Lower leg skin (tissue), 3 donors: ENCODE measurements around the gene GPR161.
A peak's percentile ranks its signal among the peaks of the same experiment; 100 is the strongest.

Experiments used
- POLR2A ChIP-seq, 2 donors: fragments of 450-650 bp; IDR thresholded peaks; one replicate each; pipeline ENCODE4 v1.6.1; 2016 to 2017; ENCODE audit warnings: antibody characterized with exemption in 2 of 2, mild to moderate bottlenecking in 1 of 2, moderate library complexity in 1 of 2
- TF ChIP-seq, protein P1 (sequence below), 3 donors: fragments of 450-650 bp; IDR thresholded peaks; one replicate each; pipeline ENCODE4 v1.5.1; 2016; ENCODE audit warnings: antibody characterized with exemption in 3 of 3, mild to moderate bottlenecking in 3 of 3, moderate library complexity in 2 of 3

DNA sequence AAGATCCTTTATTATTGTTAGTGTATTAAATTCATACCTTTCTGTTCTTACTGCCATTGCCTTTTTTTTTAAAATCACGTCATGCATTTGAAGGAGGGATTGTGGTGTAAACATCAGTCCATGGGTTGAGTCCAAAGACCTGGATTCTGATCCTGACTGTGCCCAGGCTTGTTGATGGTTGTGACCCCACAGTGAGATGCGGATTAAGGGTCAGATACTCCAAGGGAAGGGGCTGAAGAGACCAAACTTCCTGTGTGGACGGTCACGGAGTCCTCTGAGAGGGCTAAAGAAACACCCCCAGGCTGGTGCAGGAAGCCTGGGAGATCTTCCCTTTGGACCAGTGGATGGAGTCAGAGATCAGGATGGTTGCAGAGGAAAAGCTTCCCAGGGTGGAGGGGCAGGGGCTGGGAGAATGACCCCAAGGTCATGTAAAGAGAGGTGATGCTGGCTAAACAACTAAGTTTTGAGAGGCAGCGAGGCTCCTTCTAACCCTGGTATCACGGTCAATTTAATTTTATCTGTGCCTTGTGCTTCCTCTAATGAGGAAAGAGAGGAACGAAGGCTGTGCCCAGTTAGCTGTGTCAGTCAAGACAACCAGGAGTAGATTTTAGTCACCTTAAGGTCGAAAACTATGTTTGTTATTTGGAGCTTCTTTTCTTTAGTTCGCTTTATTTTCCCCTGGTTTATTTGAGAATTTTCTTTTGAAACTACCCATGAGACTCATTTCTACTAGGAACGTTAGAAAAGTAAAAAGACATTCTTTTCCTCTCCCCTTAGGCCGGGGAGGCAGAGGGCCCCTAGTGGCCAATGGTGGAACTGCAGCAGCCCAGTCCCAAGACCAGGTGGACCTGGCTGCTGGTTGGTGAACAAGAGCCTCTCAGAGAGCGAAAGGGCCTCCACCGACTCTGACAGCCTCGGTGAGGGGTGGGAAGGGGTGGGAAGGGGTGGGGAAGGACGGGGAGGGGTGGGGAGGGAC, 8.7 kb upstream of the GPR161 start:
- TF ChIP-seq, protein P1, sequence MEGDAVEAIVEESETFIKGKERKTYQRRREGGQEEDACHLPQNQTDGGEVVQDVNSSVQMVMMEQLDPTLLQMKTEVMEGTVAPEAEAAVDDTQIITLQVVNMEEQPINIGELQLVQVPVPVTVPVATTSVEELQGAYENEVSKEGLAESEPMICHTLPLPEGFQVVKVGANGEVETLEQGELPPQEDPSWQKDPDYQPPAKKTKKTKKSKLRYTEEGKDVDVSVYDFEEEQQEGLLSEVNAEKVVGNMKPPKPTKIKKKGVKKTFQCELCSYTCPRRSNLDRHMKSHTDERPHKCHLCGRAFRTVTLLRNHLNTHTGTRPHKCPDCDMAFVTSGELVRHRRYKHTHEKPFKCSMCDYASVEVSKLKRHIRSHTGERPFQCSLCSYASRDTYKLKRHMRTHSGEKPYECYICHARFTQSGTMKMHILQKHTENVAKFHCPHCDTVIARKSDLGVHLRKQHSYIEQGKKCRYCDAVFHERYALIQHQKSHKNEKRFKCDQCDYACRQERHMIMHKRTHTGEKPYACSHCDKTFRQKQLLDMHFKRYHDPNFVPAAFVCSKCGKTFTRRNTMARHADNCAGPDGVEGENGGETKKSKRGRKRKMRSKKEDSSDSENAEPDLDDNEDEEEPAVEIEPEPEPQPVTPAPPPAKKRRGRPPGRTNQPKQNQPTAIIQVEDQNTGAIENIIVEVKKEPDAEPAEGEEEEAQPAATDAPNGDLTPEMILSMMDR (IDR thresholded peaks at IDR 0.05), result peak in 1 of 3 donors; percentile 84
- no peak for TF ChIP-seq POLR2A (IDR thresholded peaks at IDR 0.05)
